ENCODE data around the gene SRPK3. TPM values are rescaled to one million over a fixed set of nuclear protein-coding genes. Genes with fewer than 3 reads are reported as not detected.

SRPK3 gene
- total RNA-seq, 1 donor from 2014 or later: not detected

DNA sequence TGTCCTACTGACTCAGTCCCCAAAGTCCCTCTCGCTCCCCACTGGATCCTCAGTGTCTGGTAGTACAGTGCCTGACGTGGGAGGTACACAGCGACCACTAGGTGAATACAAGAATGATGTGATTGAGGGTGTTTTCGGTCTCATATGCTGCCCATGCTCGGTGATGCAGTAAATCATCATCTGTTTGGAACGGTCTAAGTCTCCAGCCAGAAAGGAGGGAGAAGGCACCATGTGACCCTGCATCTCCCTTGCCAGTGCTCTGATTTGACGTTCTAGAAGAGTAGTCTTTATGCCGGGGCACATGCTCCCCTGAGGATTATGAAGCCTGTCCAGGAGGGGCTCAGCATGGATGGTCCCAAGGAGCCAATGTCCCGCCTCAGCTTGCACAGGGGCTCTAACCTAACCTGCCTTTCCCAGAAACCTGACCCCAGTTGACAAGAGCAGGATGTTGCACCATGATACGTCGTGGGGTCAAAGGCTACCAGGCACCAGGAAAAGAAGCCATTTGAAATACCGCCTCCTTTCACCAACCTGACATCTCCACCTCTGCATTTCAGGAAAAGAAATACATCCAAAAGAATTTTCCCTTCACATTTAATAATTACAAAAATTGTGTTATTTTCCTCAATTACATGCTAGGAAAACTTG lies 30.6 kb upstream of the SRPK3 start:
- TF ChIP-seq, protein P1, sequence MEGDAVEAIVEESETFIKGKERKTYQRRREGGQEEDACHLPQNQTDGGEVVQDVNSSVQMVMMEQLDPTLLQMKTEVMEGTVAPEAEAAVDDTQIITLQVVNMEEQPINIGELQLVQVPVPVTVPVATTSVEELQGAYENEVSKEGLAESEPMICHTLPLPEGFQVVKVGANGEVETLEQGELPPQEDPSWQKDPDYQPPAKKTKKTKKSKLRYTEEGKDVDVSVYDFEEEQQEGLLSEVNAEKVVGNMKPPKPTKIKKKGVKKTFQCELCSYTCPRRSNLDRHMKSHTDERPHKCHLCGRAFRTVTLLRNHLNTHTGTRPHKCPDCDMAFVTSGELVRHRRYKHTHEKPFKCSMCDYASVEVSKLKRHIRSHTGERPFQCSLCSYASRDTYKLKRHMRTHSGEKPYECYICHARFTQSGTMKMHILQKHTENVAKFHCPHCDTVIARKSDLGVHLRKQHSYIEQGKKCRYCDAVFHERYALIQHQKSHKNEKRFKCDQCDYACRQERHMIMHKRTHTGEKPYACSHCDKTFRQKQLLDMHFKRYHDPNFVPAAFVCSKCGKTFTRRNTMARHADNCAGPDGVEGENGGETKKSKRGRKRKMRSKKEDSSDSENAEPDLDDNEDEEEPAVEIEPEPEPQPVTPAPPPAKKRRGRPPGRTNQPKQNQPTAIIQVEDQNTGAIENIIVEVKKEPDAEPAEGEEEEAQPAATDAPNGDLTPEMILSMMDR (IDR thresholded peaks at IDR 0.05; ENCODE audit: unreplicated experiment): no peak
- no peak for DNase-seq (ENCODE audit: low spot score, unreplicated experiment)
- Mint-ChIP-seq H3K4me1 (ENCODE audit: low read depth) (peaks cover 2% of the 10 kb centered on the region), H3K36me3 (ENCODE audit: insufficient read depth) (peaks cover 2% of the 10 kb centered on the region), H3K27ac (no peak overlapping the region), H3K4me3 (ENCODE audit: low read depth) (no peak overlapping the region), H3K9me3 (ENCODE audit: low read depth) (peaks cover 21% of the 10 kb centered on the region), H3K27me3 (peaks cover 9% of the 10 kb centered on the region)

DNA sequence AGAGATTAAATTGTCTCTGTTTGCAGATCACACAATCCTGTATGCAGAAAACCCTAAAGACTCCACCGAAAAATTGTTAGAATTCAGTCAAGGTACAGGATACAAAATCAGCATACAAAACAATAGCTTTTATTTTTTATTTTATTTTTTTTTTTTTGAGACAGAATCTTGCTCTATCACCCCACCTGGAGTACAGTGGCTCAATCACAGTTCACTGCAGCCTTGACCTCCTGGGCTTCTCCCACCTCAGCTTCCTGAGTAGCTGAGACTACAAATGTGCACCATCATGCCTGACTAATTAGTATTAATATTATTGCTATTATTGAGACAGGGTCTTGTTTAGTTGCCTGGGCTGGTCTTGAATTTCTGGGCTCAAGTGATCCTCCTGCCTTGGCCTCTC lies 25.7 kb upstream of the SRPK3 start:
- no peak overlapping the region for H3K4me3 Mint-ChIP-seq (ENCODE audit: low read depth)
- H3K9me3 Mint-ChIP-seq (ENCODE audit: low read depth): peaks cover 20% of the 10 kb centered on the region
- H3K27me3 Mint-ChIP-seq: peaks cover under 1% of the 10 kb centered on the region
- DNase-seq (ENCODE audit: low spot score, unreplicated experiment): no peak
- TF ChIP-seq, protein P1 (IDR thresholded peaks at IDR 0.05; ENCODE audit: unreplicated experiment): no peak
- H3K4me1 Mint-ChIP-seq (ENCODE audit: low read depth): peaks cover 2% of the 10 kb centered on the region
- no peak overlapping the region for H3K27ac Mint-ChIP-seq
- H3K36me3 Mint-ChIP-seq (ENCODE audit: insufficient read depth): peaks cover 2% of the 10 kb centered on the region

DNA sequence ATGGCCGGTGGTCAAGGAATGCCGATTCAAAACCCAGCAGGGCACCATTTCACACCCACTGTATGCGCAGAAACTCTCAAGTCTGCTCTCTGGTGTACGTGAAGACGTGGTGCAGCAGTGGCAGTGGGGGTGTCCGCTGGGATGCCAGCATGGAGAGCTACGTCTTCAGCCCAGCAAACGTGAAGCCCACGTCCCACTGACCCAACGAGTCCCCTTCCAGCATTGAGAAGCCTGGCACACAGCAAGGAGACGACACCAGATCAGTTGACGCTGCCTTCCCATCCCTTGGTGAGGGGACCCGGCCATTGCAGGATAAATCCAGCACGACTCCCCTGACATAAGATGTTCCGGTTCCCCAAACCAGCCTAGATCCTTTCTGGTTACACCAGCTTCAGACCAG lies 19.0 kb upstream of the SRPK3 start:
- DNase-seq (ENCODE audit: low spot score, unreplicated experiment): no peak
- H3K36me3 Mint-ChIP-seq (ENCODE audit: insufficient read depth): no peaks in the 10 kb centered on the region
- H3K27me3 Mint-ChIP-seq: peaks cover 3% of the 10 kb centered on the region
- no peak overlapping the region for H3K27ac Mint-ChIP-seq
- TF ChIP-seq, protein P1 (IDR thresholded peaks at IDR 0.05; ENCODE audit: unreplicated experiment): no peak
- no peak overlapping the region for H3K4me3 Mint-ChIP-seq (ENCODE audit: low read depth)
- peaks cover 2% of the 10 kb centered on the region for H3K4me1 Mint-ChIP-seq (ENCODE audit: low read depth)
- H3K9me3 Mint-ChIP-seq (ENCODE audit: low read depth): peaks cover 4% of the 10 kb centered on the region

DNA sequence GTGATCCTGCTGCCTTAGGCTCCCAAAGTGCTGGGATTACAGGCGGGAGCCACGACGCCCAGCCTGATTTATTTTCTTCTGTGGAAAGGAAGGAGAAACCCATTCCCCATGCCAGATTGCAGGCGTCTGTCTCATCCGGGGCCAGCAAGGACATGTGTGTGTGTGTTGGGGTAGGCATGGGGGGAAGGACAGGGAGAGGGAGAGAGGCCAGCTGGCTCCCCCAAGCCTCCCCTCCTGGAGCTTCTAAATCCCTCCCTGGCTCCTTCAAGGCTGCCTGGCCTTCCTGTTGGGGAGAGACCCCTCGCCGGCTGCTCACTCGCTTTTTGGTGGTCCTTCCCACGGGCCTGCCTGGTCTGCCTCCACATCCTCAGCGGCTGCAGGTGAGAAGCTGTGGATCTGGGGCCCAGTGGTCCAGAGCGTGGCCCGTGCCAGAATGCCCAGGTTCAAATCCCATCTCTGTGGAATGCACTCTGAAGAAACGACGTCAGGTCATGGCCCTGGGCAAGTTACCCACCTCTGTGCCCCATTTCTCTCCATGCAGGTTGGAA lies 18.1 kb upstream of the SRPK3 start:
- TF ChIP-seq, protein P1 (IDR thresholded peaks at IDR 0.05; ENCODE audit: unreplicated experiment): no peak
- Mint-ChIP-seq H3K4me1 (ENCODE audit: low read depth) (peaks cover 2% of the 10 kb centered on the region), H3K4me3 (ENCODE audit: low read depth) (no peak overlapping the region), H3K36me3 (ENCODE audit: insufficient read depth) (no peaks in the 10 kb centered on the region), H3K27me3 (peaks cover 3% of the 10 kb centered on the region), H3K9me3 (ENCODE audit: low read depth) (peaks cover 2% of the 10 kb centered on the region), H3K27ac (no peak overlapping the region)
- no peak for DNase-seq (ENCODE audit: low spot score, unreplicated experiment)

DNA sequence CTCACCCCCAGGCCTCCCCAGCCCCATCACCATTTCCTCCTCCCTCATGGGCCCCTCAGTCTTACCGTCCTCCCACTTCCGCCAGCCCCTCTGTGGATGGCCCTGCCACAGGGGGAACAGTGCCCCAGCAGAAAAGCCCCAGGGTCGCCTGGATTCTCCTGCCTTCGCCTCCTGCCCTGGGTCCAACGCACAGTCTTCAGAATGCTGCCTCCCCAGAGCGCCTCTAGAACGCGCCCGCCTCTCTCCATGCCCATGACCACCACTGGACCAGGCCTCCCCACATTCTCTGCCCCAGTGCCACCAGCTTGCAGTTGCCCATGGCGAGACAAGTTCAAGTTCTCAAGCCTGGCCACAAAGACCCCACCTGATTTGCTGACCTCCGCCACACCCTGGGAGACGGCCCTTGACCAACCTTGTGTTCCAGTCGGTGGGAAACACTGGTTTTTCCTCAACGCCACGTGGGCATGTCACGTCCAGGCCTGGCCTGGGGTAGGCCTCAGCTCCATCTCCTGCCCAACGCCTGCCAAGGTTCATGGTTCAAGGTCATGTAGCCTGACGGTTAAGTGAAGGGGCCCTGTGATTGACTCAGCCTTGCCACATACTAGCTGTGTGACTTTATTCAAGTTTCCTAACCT lies 17.4 kb upstream of the SRPK3 start:
- H3K36me3 Mint-ChIP-seq (ENCODE audit: insufficient read depth): no peaks in the 10 kb centered on the region
- TF ChIP-seq, protein P1 (IDR thresholded peaks at IDR 0.05; ENCODE audit: unreplicated experiment): no peak
- peaks cover 2% of the 10 kb centered on the region for H3K4me1 Mint-ChIP-seq (ENCODE audit: low read depth)
- H3K27ac Mint-ChIP-seq: no peak overlapping the region
- no peak overlapping the region for H3K4me3 Mint-ChIP-seq (ENCODE audit: low read depth)
- no peak for DNase-seq (ENCODE audit: low spot score, unreplicated experiment)
- H3K27me3 Mint-ChIP-seq: peaks cover 3% of the 10 kb centered on the region
- H3K9me3 Mint-ChIP-seq (ENCODE audit: low read depth): no peaks in the 10 kb centered on the region
